OCI-LY3 (cell line): Measurements from ENCODE around the gene ETFB.

Source experiments
- H2AFZ ChIP-seq: fragments of 200-600, 300-600 bp; shearing (Covaris generic); 2 replicates; pipeline ENCODE4 v1.6.0; 2014; ENCODE audit warnings: antibody characterized with exemption, low read depth, low read length
- H3K27ac ChIP-seq: fragments of 200-600, 300-600 bp; sonication (generic); 2 replicates; pipeline ENCODE4 v1.5.1; 2014; ENCODE audit warnings: mild to moderate bottlenecking, low read length, moderate library complexity, mixed read lengths
- H3K27me3 ChIP-seq: fragments of 200-600, 300-600 bp; sonication (generic); 2 replicates; pipeline ENCODE4 v1.6.1; 2014; ENCODE audit warnings: low read depth, low read length, mixed read lengths
- H3K36me3 ChIP-seq: fragments of 200-600, 300-600 bp; sonication (generic); replicated peaks from 2 replicates; pipeline ENCODE3; 2014; ENCODE audit warnings: low read depth, low read length, mixed read lengths
- H3K4me1 ChIP-seq: fragments of 300-600, 200-600 bp; sonication (generic); 2 replicates; pipeline ENCODE4 v1.6.1; 2014; ENCODE audit warnings: low read length, mixed read lengths
- H3K4me2 ChIP-seq: fragments of 200-600, 300-600 bp; sonication (generic); 2 replicates; pipeline ENCODE4 v1.6.1; 2014; ENCODE audit warnings: low read length, mixed read lengths
- H3K4me3 ChIP-seq: fragments of 300-600, 200-600 bp; sonication (generic); 2 replicates; pipeline ENCODE4 v1.5.1; 2014; ENCODE audit warnings: antibody characterized with exemption, mild to moderate bottlenecking, low read length, moderate library complexity
- H3K79me2 ChIP-seq: fragments of 300-600, 200-600 bp; shearing (Covaris generic); 2 replicates; pipeline ENCODE4 v1.6.1; 2014; ENCODE audit warnings: mild to moderate bottlenecking, low read length, mixed read lengths
- H3K9ac ChIP-seq: fragments of 300-600, 200-600 bp; shearing (Covaris generic); 2 replicates; pipeline ENCODE4 v1.6.0; 2014; ENCODE audit warnings: mild to moderate bottlenecking, low read length, moderate library complexity
- H3K9me3 ChIP-seq: fragments of 200-600, 300-600 bp; shearing (Covaris generic); 2 replicates; pipeline ENCODE4 v1.6.1; 2014; ENCODE audit warnings: low read length, mixed read lengths; ENCODE audit not compliant: insufficient read depth
- H4K20me1 ChIP-seq: fragments of 200-600, 300-600 bp; sonication (generic); 2 replicates; pipeline ENCODE4 v1.6.1; 2016; ENCODE audit warnings: low read length, mixed read lengths; ENCODE audit not compliant: insufficient read depth
- CTCF ChIP-seq: fragments of 200-600, 300-600 bp; sonication (generic); IDR thresholded peaks from 2 replicates; pipeline ENCODE4 v1.5.1; 2014; ENCODE audit warnings: antibody characterized with exemption, low read length, low read depth
- EZH2phosphoT487 ChIP-seq: fragments of 200-600 bp; shearing (Covaris generic); IDR thresholded peaks from 2 replicates; pipeline ENCODE4 v1.6.1; 2018; ENCODE audit warnings: antibody characterized with exemption, mixed run types, low read depth

ETFB gene

GRCh38 chr19:51365211-51365964, 800 bp downstream of the ETFB start:
- no peaks in the 10 kb centered on the region for H3K9me3 ChIP-seq
- TF ChIP-seq CTCF, result peak; percentile 37
- TF ChIP-seq EZH2phosphoT487, result no peak
- peak overlapping the region; percentile 34 for H2AFZ ChIP-seq
- peak overlapping the region; percentile 51 for H3K27ac ChIP-seq
- H4K20me1 ChIP-seq, result no peaks in the 10 kb centered on the region
- H3K4me3 ChIP-seq, result peak overlapping the region; percentile 95
- H3K4me1 ChIP-seq, result peaks cover 12% of the 10 kb centered on the region
- no peaks in the 10 kb centered on the region for H3K27me3 ChIP-seq
- H3K9ac ChIP-seq, result peak overlapping the region; percentile 90
- no peaks in the 10 kb centered on the region for H3K36me3 ChIP-seq
- peak overlapping the region; percentile 94 for H3K4me2 ChIP-seq
- peaks cover 19% of the 10 kb centered on the region for H3K79me2 ChIP-seq

GRCh38 chr19:51364200-51365106, 1.7 kb downstream of the ETFB start:
- H3K27me3 ChIP-seq, result no peaks in the 10 kb centered on the region
- no peak overlapping the region for H3K4me3 ChIP-seq
- no peaks in the 10 kb centered on the region for H3K9me3 ChIP-seq
- H4K20me1 ChIP-seq, result no peaks in the 10 kb centered on the region
- H3K4me2 ChIP-seq, result no peak overlapping the region
- TF ChIP-seq EZH2phosphoT487 (no peak), CTCF (no peak)
- no peak overlapping the region for H2AFZ ChIP-seq
- no peak overlapping the region for H3K27ac ChIP-seq
- no peaks in the 10 kb centered on the region for H3K36me3 ChIP-seq
- H3K4me1 ChIP-seq, result peaks cover 12% of the 10 kb centered on the region
- H3K9ac ChIP-seq, result no peak overlapping the region
- peaks cover 19% of the 10 kb centered on the region for H3K79me2 ChIP-seq

- Histone ChIP-seq H3K27ac (no peak overlapping the region), H3K27me3 (no peaks in the 10 kb centered on the region), H3K4me2 (no peak overlapping the region), H3K9ac (no peak overlapping the region), H3K4me3 (no peak overlapping the region), H3K9me3 (no peaks in the 10 kb centered on the region), H2AFZ (no peak overlapping the region), H4K20me1 (no peaks in the 10 kb centered on the region), H3K4me1 (peaks cover 6% of the 10 kb centered on the region), H3K79me2 (peaks cover 10% of the 10 kb centered on the region), H3K36me3 (no peaks in the 10 kb centered on the region)
- TF ChIP-seq EZH2phosphoT487, result no peak
- no peak for TF ChIP-seq CTCF
These were observed 4.9 kb downstream of the ETFB start for GRCh38 chr19:51361239-51361638.

GRCh38 chr19:51359294-51359693, 6.9 kb downstream of the ETFB start:
- H3K9ac ChIP-seq, result no peak overlapping the region
- H2AFZ ChIP-seq, result no peak overlapping the region
- H3K27ac ChIP-seq, result no peak overlapping the region
- no peak for TF ChIP-seq CTCF
- TF ChIP-seq EZH2phosphoT487, result no peak
- H3K36me3 ChIP-seq, result no peaks in the 10 kb centered on the region
- no peaks in the 10 kb centered on the region for H3K4me1 ChIP-seq
- H3K4me2 ChIP-seq, result no peak overlapping the region
- H4K20me1 ChIP-seq, result peaks cover 3% of the 10 kb centered on the region; the same call in 1 of the 2 replicates
- H3K79me2 ChIP-seq, result no peaks in the 10 kb centered on the region
- H3K27me3 ChIP-seq, result no peaks in the 10 kb centered on the region
- H3K4me3 ChIP-seq, result no peak overlapping the region
- no peaks in the 10 kb centered on the region for H3K9me3 ChIP-seq
